Testis (tissue), 2 donors: ENCODE measurements around the gene TIMM10.

Experiments used
- CTCF ChIP-seq, 3 experiments: fragments of 450-650 bp in 2 of 3; fragments of 200-600 bp in 1 of 3; sonication (generic) in 1 of 3; IDR thresholded peaks; one replicate each; pipeline ENCODE4 v1.5.1; 2016 to 2019; ENCODE audit warnings: antibody characterized with exemption in 3 of 3, mild to moderate bottlenecking in 2 of 3, moderate library complexity in 1 of 3
- POLR2A ChIP-seq: fragments of 450-650 bp; IDR thresholded peaks from one replicate; pipeline ENCODE4 v1.6.1; 2017; ENCODE audit warnings: antibody characterized with exemption, mild to moderate bottlenecking, moderate library complexity

GRCh38 chr11:57530596-57531507, at the start of gene TIMM10:
- TF ChIP-seq CTCF (IDR thresholded peaks at IDR 0.05) (no peak), POLR2A (no peak)
